DMS79 (cell line): Measurements from ENCODE around the gene CAPN13.

Source experiments
- DNase-seq: peaks from one replicate; lab custom pipeline; 2025; lab: John Stamatoyannopoulos, UW

CAPN13 gene

GRCh38 chr2:30764021-30764800 is 43.0 kb downstream of the CAPN13 start:
- no peak for DNase-seq

DNA sequence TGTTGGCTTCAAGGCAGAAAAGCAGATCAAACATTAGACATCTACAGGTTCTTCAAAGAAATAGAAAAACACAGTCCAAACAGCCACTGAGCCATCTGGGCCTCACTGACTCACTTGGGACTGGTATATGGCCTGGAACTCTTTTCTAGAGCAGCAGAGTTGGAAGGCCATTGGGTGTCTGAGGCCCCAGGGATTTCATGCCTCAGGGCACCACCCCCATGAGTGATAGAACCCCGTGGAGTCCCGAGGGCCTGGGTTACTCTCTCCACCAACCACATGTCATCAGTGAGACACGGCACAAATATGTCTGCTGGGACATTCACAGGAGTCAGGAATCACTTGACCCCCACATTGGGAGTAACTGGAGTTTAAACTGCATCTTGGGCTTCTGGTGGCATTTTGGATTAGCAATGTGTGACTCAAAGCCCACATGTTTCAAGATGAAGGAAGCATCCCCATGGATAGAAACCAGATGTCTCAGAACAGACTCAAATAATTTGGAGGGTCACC is 44.0 kb downstream of the CAPN13 start:
- no peak for DNase-seq

- DNase-seq, result no peak
Observed at GRCh38 chr2:30761226-30761625, 46.0 kb downstream of the CAPN13 start.

DNA sequence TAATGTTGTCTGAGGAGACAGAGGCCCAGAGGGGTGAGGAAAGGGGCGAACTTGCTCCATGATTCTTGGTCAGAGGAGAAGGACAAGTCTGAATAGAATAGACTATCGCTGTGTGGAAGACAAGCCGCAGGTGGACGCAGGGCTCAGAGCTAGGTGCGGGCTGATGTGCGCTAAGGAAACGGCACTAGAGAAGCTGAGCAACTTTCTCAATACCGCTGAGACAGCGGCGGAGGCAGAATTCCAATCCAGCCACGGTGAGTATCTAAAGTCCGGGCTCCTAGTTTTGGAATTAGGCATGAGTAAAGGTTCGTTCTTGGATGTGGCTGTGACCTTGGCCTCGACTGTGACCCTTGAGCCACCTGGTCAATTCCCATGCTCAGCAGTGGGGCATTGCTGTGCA is 47.8 kb downstream of the CAPN13 start:
- no peak for DNase-seq

DNA sequence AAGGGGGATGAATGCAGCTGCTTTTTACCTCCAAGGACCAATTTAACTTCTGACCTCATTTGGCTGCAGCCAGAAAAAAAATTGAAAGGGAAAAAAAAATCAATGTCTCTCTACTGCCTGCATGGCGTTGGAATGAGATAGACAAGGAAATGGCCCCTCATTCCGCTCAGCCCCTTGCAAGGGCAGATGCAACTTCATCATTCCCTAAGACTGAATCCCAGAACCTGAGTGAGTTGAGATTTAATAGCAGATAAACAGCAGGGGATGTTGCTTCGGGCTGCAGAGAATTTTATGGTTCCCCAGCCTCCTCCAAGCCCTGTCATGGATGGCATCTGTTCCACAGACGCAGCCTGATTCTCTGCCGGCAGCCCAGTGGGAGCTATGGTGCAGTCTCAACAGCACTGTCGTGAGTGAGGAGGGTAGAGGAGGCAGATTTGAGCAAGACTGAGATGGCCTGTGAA is 49.0 kb downstream of the CAPN13 start:
- DNase-seq, result no peak

- DNase-seq, result no peak
Observed at GRCh38 chr2:30757749-30758148, 49.5 kb downstream of the CAPN13 start.

GRCh38 chr2:30756971-30757370 is 50.3 kb downstream of the CAPN13 start:
- DNase-seq, result no peak

- no peak for DNase-seq
Observed at GRCh38 chr2:30756051-30756719, 51.1 kb downstream of the CAPN13 start.

GRCh38 chr2:30753630-30754029 is 53.6 kb downstream of the CAPN13 start:
- no peak for DNase-seq

- no peak for DNase-seq
Observed at GRCh38 chr2:30752811-30753210, 54.4 kb downstream of the CAPN13 start.

GRCh38 chr2:30747206-30747605 is 60.0 kb downstream of the CAPN13 start:
- no peak for DNase-seq

DNA sequence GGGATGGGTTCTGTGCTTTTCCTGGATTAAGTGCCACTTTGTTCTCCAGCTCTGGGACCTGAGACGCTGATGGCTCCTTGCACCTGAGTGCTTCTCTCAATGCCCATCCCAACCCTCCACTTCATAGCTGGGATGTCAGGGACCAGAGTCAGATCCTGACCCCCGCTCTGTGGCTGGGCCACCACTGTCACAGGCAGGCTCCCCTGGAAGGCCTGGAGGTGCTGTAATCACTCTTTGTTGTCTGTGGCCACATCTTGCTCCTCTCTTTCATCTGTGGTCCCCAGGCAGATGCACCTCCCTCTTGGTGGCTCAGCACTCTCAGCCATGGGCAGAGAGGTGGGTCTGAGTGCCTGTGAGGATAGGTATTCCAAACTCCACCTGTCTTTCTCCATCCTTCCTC is 62.4 kb downstream of the CAPN13 start:
- no peak for DNase-seq

DNA sequence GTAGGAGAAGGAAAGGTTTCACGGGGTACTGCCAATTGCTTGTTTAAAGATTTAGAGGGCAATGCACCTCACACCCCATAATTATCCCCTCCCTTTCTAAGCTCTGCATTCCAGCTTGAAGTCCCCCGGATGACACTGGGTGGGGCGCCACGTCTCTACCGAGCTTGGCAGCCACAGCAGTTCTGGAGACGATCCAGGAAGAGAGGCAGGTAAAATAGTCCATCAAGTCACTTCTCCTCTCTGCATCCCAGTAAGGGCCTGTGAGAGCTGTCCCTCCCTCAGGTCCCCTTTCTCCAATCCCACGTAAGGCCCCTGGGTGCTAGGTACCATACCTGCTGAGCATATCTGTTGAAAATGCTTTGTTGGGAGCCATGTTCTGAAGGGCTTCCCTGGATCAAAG is 65.7 kb downstream of the CAPN13 start:
- no peak for DNase-seq

DNA sequence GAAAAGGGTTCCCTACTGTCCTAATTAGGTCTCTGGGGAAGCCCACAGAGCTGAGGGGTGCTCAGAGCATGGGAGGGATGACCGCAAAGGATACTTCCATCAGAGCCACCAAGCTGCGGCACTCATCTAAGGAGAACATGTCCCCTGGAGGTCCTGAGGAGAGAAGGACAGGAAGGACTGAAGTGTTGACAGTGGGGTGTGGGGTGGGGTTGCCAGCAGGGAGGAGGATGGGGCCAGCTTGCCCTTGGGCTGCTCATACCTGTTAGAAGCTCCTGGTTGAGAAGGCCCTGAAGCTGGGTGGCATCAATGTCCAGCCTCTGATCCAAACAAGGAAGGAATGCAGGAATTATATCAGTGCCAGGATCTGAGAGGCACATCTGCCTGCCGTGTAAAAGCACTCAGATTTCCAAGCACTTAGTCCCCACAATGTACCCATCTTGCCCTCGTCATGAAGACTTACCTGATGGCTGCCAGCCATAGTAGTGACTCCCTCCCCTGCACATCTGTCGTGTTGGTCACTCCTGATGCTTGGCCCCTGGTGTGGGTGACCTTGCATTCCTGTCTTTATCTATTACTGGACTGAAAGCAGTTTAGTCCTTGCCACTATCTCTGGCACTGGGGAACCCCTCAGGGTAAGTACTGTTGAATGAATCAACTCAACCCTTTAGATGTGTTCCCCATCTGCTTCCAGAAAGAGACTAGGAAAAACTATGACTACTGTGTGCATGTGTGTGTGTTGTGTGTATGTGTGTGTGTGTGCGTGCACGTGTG is 68.9 kb downstream of the CAPN13 start:
- DNase-seq, result no peak

- no peak for DNase-seq
Observed at GRCh38 chr2:30737326-30737610, 70.0 kb downstream of the CAPN13 start.

GRCh38 chr2:30736461-30737325 is 70.6 kb downstream of the CAPN13 start:
- DNase-seq, result peak; percentile 57

- DNase-seq, result no peak
Observed at GRCh38 chr2:30733876-30734520, 73.2 kb downstream of the CAPN13 start.

- DNase-seq, result no peak
Observed at GRCh38 chr2:30732876-30733275, 74.4 kb downstream of the CAPN13 start.

GRCh38 chr2:30732376-30732775 is 74.9 kb downstream of the CAPN13 start:
- DNase-seq, result no peak

GRCh38 chr2:30731706-30732105 is 75.5 kb downstream of the CAPN13 start:
- no peak for DNase-seq
